Thyroid gland (tissue), 4 donors: ENCODE results near the gene EXOSC5. TPM values are rescaled to one million over a fixed set of nuclear protein-coding genes. Genes with fewer than 3 reads are reported as not detected.

Experiments
- DNase-seq, 2 donors: peaks; one replicate each; pipeline ENCODE4 v3.0.0-alpha.2; 2019
- H3K27ac ChIP-seq, 3 donors: fragments of 200-600 bp; sonication (generic); 1 replicate in 2 of 3; 2 replicates in 1 of 3; pipeline ENCODE4 v1.5.1; 2016 to 2019; ENCODE audit warnings: mild to moderate bottlenecking in 1 of 3, moderate library complexity in 1 of 3
- H3K27me3 ChIP-seq: fragments of 200-600 bp; sonication (generic); one replicate; pipeline ENCODE4 v1.5.1; 2019
- H3K36me3 ChIP-seq, 2 donors: fragments of 200-600 bp; sonication (generic); one replicate each; pipeline ENCODE4 v1.5.1; 2016 to 2019
- H3K4me1 ChIP-seq, 2 donors: fragments of 200-600 bp; sonication (generic); one replicate each; pipeline ENCODE4 v1.5.1; 2017 to 2019
- H3K4me3 ChIP-seq, 3 donors: fragments of 200-600 bp; sonication (generic); replicated peaks in 1 of 3; 1 replicate in 2 of 3; 2 replicates in 1 of 3; pipeline ENCODE4 v1.5.1; 2016; ENCODE audit warnings: mild to moderate bottlenecking in 1 of 3
- H3K9me3 ChIP-seq: fragments of 200-600 bp; sonication (generic); one replicate; pipeline ENCODE4 v1.5.1; 2017
- POLR2A ChIP-seq, 2 donors: fragments of 450-650 bp; IDR thresholded peaks; one replicate each; pipeline ENCODE4 v1.6.1; 2017; ENCODE audit warnings: antibody characterized with exemption in 2 of 2, mild to moderate bottlenecking in 2 of 2, moderate library complexity in 1 of 2
- WGBS, 2 donors: methylation state at CpG; one replicate each; pipeline ENCODE4 v1.1.5; 2017; 5-methylcytosine and 5-hydroxymethylcytosine counted together
- intact Hi-C: fragments of 100-400 bp; cut with DNase I; formaldehyde crosslinking; loops from one replicate; pipeline ENCODE4 v1.15.1; 2023
- total RNA-seq, 4 donors: library from RNA; depleted of rRNA; stranded (reverse); fragments of >200 nt; gene quantifications; one replicate each; pipeline ENCODE4 v1.2.3, GENCODE V29; 2016
- TF ChIP-seq, protein P1 (sequence below), 6 experiments: fragments of 200-600 bp in 3 of 6; fragments of 450-650 bp in 3 of 6; sonication (generic) in 3 of 6; IDR thresholded peaks; one replicate each; pipeline ENCODE4 v1.5.1; 2016 to 2019; ENCODE audit warnings: antibody characterized with exemption in 6 of 6, mild to moderate bottlenecking in 2 of 6, inconsistent platforms in 1 of 6, moderate library complexity in 1 of 6

Gene EXOSC5
- total RNA-seq, 4 donors from 2014 or later, result 11.8 to 20.7 (median 14.2) TPM

DNA sequence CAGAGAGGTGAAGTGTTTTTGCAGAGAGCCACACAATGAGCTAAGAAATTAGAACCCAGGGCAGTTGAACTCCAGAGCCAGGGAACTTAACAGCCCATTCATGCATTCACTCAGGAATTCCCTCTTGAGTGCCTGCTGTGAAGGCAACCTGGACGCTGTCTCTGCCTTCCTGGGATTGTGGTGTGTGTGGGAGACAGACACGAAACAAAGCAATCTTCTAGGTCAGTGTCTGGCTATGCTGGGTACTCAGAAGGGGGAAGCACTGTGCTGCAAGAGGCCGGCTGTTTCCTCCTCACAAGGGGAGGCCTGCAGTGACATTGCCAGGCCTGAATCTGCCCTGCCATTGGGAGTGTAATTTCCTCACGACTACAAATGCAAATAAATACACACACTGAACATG, 10.1 kb upstream of the EXOSC5 start:
- H3K36me3 ChIP-seq, result peaks cover 6 to 8% of the 10 kb centered on the region in 2 donors
- H3K4me1 ChIP-seq, result peaks cover 35 to 92% of the 10 kb centered on the region in 2 donors
- intact Hi-C loops, result no loop called here
- H3K27me3 ChIP-seq, result no peaks in the 10 kb centered on the region
- H3K9me3 ChIP-seq, result no peaks in the 10 kb centered on the region
- 7 to 11% methylated on average over 4 of the region's 4 CpGs for WGBS, 2 donors
- peak; percentile 59 to 69 for DNase-seq
- peak overlapping the region; percentile 53 to 72 (median 70) for H3K27ac ChIP-seq
- TF ChIP-seq, protein P1, sequence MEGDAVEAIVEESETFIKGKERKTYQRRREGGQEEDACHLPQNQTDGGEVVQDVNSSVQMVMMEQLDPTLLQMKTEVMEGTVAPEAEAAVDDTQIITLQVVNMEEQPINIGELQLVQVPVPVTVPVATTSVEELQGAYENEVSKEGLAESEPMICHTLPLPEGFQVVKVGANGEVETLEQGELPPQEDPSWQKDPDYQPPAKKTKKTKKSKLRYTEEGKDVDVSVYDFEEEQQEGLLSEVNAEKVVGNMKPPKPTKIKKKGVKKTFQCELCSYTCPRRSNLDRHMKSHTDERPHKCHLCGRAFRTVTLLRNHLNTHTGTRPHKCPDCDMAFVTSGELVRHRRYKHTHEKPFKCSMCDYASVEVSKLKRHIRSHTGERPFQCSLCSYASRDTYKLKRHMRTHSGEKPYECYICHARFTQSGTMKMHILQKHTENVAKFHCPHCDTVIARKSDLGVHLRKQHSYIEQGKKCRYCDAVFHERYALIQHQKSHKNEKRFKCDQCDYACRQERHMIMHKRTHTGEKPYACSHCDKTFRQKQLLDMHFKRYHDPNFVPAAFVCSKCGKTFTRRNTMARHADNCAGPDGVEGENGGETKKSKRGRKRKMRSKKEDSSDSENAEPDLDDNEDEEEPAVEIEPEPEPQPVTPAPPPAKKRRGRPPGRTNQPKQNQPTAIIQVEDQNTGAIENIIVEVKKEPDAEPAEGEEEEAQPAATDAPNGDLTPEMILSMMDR (IDR thresholded peaks at IDR 0.05), result no peak
- no peak overlapping the region for H3K4me3 ChIP-seq

DNA sequence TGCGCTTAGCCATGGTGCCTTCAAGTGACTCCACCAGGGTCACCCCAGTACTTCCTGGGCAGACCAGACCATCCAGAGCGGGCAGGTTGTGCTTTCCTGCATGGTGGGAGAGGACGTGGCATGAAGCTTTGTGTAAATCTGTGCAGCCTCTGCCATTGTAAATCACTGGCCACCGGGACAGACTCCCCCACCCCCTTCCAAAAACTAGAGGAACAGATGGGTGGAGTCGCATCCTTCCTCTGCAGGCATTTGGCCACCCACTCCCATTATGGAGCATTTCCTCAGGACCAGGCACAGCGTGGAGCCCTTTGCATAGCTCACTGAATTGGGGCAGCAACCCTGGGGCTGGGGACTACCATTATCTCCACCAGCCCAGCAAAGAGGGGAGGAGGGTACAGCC, 8.6 kb upstream of the EXOSC5 start:
- Histone ChIP-seq H3K9me3 (no peaks in the 10 kb centered on the region), H3K27ac (no peak overlapping the region), H3K4me3 (no peak overlapping the region), H3K4me1 (peaks cover 35 to 81% of the 10 kb centered on the region in 2 donors), H3K36me3 (peaks cover 3% of the 10 kb centered on the region in 2 donors), H3K27me3 (no peaks in the 10 kb centered on the region)
- WGBS, 2 donors, result 88 to 89% methylated on average over 3 to 6 of the region's 6 CpGs
- intact Hi-C loops, result no loop called here
- TF ChIP-seq, protein P1 (IDR thresholded peaks at IDR 0.05), result no peak
- no peak for TF ChIP-seq POLR2A (IDR thresholded peaks at IDR 0.05)
- DNase-seq, result no peak

- Histone ChIP-seq H3K27me3 (no peaks in the 10 kb centered on the region), H3K36me3 (no peaks in the 10 kb centered on the region), H3K27ac (peak overlapping the region in 2 of 3 donors; percentile 26 to 45), H3K9me3 (no peaks in the 10 kb centered on the region), H3K4me3 (no peak overlapping the region), H3K4me1 (peaks cover 28 to 66% of the 10 kb centered on the region in 2 donors)
- intact Hi-C loops, result no loop called here
- DNase-seq, result peak; percentile 64 to 74
- WGBS, 2 donors, result 31 to 39% methylated on average over 12 of the region's 12 CpGs
- TF ChIP-seq POLR2A (IDR thresholded peaks at IDR 0.05), result no peak
- TF ChIP-seq, protein P1 (IDR thresholded peaks at IDR 0.05), result no peak
Measured at GRCh38 chr19:41403181-41403970, 6.2 kb upstream of the EXOSC5 start.

- intact Hi-C loops, result no loop called here
- TF ChIP-seq POLR2A (IDR thresholded peaks at IDR 0.05), result no peak
- TF ChIP-seq, protein P1 (IDR thresholded peaks at IDR 0.05), result no peak
- H3K4me3 ChIP-seq, result no peak overlapping the region
- H3K36me3 ChIP-seq, result no peaks in the 10 kb centered on the region
- no peak for DNase-seq
- H3K27me3 ChIP-seq, result no peaks in the 10 kb centered on the region
- 80 to 82% methylated on average over 3 of the region's 3 CpGs for WGBS, 2 donors
- H3K27ac ChIP-seq, result no peak overlapping the region
- H3K9me3 ChIP-seq, result no peaks in the 10 kb centered on the region
- peaks cover 23 to 54% of the 10 kb centered on the region in 2 donors for H3K4me1 ChIP-seq
Measured at GRCh38 chr19:41402010-41402409, 4.9 kb upstream of the EXOSC5 start.

- no peak for DNase-seq
- Histone ChIP-seq H3K27me3 (no peaks in the 10 kb centered on the region), H3K4me1 (peaks cover 26 to 52% of the 10 kb centered on the region in 2 donors), H3K9me3 (no peaks in the 10 kb centered on the region), H3K4me3 (no peak overlapping the region), H3K36me3 (no peaks in the 10 kb centered on the region), H3K27ac (no peak overlapping the region)
- 69 to 74% methylated on average over 4 of the region's 4 CpGs for WGBS, 2 donors
- intact Hi-C loops, result no loop called here
- TF ChIP-seq, protein P1 (IDR thresholded peaks at IDR 0.05), result no peak
- no peak for TF ChIP-seq POLR2A (IDR thresholded peaks at IDR 0.05)
Measured at GRCh38 chr19:41401483-41401882, 4.3 kb upstream of the EXOSC5 start.
